Stomach (tissue), 4 donors: ENCODE data around the gene ATP8A2.

Experiments
- EP300 ChIP-seq: sonication (generic); formaldehyde crosslinking; IDR thresholded peaks from one replicate; pipeline ENCODE4 v1.6.1; 2017; ENCODE audit warnings: antibody characterized with exemption
- POLR2A ChIP-seq, 4 donors: fragments of 450-650 bp; IDR thresholded peaks; one replicate each; pipeline ENCODE4 v1.6.1; 2016; ENCODE audit warnings: antibody characterized with exemption in 4 of 4, control low read depth in 2 of 4, mild to moderate bottlenecking in 1 of 4, moderate library complexity in 1 of 4
- POLR2AphosphoS5 ChIP-seq, 3 donors: sonication (generic); formaldehyde crosslinking; IDR thresholded peaks; one replicate each; pipeline ENCODE4 v1.6.1; 2016; ENCODE audit warnings: antibody characterized with exemption in 3 of 3
- TF ChIP-seq, protein P1 (sequence below), 7 experiments: fragments of 450-650 bp in 4 of 7; fragments of 200-600 bp in 3 of 7; sonication (generic) in 3 of 7; IDR thresholded peaks; one replicate each; pipeline ENCODE4 v1.5.1; 2016 to 2019; ENCODE audit warnings: antibody characterized with exemption in 7 of 7, control low read depth in 2 of 7, mild to moderate bottlenecking in 1 of 7

DNA sequence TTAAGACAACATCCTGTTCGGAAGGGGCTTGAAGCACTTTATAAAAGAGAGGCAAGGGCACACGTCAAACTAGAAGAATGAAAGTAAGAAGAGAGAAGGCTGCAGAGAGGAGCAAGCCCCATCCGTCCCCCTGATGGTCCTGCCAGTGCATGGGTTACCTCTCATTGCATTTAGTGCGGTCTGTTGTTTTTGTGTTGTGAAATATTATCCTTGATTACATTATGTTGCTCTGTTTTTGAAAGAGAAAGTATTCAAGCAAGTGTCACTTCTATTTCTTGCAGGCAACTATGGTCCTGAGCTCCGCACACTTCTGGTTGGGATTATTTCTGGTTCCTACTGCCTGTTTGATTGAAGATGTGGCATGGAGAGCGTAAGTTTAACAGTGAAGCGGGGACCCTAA is 589.5 kb downstream of the ATP8A2 start:
- TF ChIP-seq, protein P1, sequence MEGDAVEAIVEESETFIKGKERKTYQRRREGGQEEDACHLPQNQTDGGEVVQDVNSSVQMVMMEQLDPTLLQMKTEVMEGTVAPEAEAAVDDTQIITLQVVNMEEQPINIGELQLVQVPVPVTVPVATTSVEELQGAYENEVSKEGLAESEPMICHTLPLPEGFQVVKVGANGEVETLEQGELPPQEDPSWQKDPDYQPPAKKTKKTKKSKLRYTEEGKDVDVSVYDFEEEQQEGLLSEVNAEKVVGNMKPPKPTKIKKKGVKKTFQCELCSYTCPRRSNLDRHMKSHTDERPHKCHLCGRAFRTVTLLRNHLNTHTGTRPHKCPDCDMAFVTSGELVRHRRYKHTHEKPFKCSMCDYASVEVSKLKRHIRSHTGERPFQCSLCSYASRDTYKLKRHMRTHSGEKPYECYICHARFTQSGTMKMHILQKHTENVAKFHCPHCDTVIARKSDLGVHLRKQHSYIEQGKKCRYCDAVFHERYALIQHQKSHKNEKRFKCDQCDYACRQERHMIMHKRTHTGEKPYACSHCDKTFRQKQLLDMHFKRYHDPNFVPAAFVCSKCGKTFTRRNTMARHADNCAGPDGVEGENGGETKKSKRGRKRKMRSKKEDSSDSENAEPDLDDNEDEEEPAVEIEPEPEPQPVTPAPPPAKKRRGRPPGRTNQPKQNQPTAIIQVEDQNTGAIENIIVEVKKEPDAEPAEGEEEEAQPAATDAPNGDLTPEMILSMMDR (IDR thresholded peaks at IDR 0.05) = no peak
- no peak for TF ChIP-seq POLR2A (IDR thresholded peaks at IDR 0.05)
- no peak for TF ChIP-seq POLR2AphosphoS5 (IDR thresholded peaks at IDR 0.05)
- no peak for TF ChIP-seq EP300
